Effector CD4-positive, alpha-beta T cell (primary cell): Measurements from ENCODE around the gene LUZP2.

Experiments
- DNase-seq: peaks from one replicate; pipeline ENCODE4 v3.0.0-alpha.2; 2020

LUZP2 gene

GRCh38 chr11:24734742-24735237, 237.9 kb downstream of the LUZP2 start:
- DNase-seq, result no peak

GRCh38 chr11:24738972-24739371, 242.1 kb downstream of the LUZP2 start:
- no peak for DNase-seq

GRCh38 chr11:24739637-24740036, 242.8 kb downstream of the LUZP2 start:
- no peak for DNase-seq

- no peak for DNase-seq
These were observed 250.7 kb downstream of the LUZP2 start for GRCh38 chr11:24747275-24748251.

- no peak for DNase-seq
These were observed 251.4 kb downstream of the LUZP2 start for GRCh38 chr11:24748261-24748660.

GRCh38 chr11:24754406-24754805, 257.6 kb downstream of the LUZP2 start:
- no peak for DNase-seq

GRCh38 chr11:24755260-24755839, 258.5 kb downstream of the LUZP2 start:
- DNase-seq, result no peak

GRCh38 chr11:24759742-24760141, 262.9 kb downstream of the LUZP2 start:
- DNase-seq, result no peak

GRCh38 chr11:24760681-24761080, 263.8 kb downstream of the LUZP2 start:
- DNase-seq, result no peak

GRCh38 chr11:24762076-24762475, 265.2 kb downstream of the LUZP2 start:
- no peak for DNase-seq

GRCh38 chr11:24767411-24767810, 270.6 kb downstream of the LUZP2 start:
- no peak for DNase-seq

GRCh38 chr11:24773322-24773721, 276.5 kb downstream of the LUZP2 start:
- DNase-seq, result no peak

- DNase-seq, result no peak
These were observed 282.9 kb downstream of the LUZP2 start for GRCh38 chr11:24779791-24780190.

- no peak for DNase-seq
These were observed 284.4 kb downstream of the LUZP2 start for GRCh38 chr11:24781288-24781687.

GRCh38 chr11:24793479-24793878, 296.6 kb downstream of the LUZP2 start:
- no peak for DNase-seq

GRCh38 chr11:24794064-24794463, 297.2 kb downstream of the LUZP2 start:
- DNase-seq, result no peak

GRCh38 chr11:24805671-24806070, 308.8 kb downstream of the LUZP2 start:
- no peak for DNase-seq

GRCh38 chr11:24808173-24808572, 311.3 kb downstream of the LUZP2 start:
- DNase-seq, result no peak

- no peak for DNase-seq
These were observed 322.2 kb downstream of the LUZP2 start for GRCh38 chr11:24819006-24819405.

- no peak for DNase-seq
These were observed 323.1 kb downstream of the LUZP2 start for GRCh38 chr11:24819863-24820434.

- DNase-seq, result no peak
These were observed 323.7 kb downstream of the LUZP2 start for GRCh38 chr11:24820541-24820940.

- DNase-seq, result no peak
These were observed 332.2 kb downstream of the LUZP2 start for GRCh38 chr11:24828938-24829605.

GRCh38 chr11:24833573-24833972, 336.7 kb downstream of the LUZP2 start:
- no peak for DNase-seq
